ENCODE measurements around the gene TNFRSF1A.

The TNFRSF1A gene

GRCh38 chr12:6374028-6374785 is 32.3 kb upstream of the TNFRSF1A start:
- peak; percentile 67 for DNase-seq

GRCh38 chr12:6373022-6373787 is 31.3 kb upstream of the TNFRSF1A start:
- peak; percentile 99 for DNase-seq

GRCh38 chr12:6372403-6373003 is 30.6 kb upstream of the TNFRSF1A start:
- DNase-seq: peak; percentile 92

GRCh38 chr12:6370994-6371754 is 29.3 kb upstream of the TNFRSF1A start:
- peak; percentile 100 for DNase-seq

- no peak for DNase-seq
These were observed 28.7 kb upstream of the TNFRSF1A start for GRCh38 chr12:6370576-6370935.

- DNase-seq: no peak
These were observed 28.2 kb upstream of the TNFRSF1A start for GRCh38 chr12:6369916-6370575.

- no peak for DNase-seq
These were observed 27.1 kb upstream of the TNFRSF1A start for GRCh38 chr12:6368906-6369525.

GRCh38 chr12:6367969-6368892 is 26.4 kb upstream of the TNFRSF1A start:
- DNase-seq: no peak

GRCh38 chr12:6367065-6367968 is 25.4 kb upstream of the TNFRSF1A start:
- no peak for DNase-seq

GRCh38 chr12:6364044-6364374 is 22.1 kb upstream of the TNFRSF1A start:
- DNase-seq: no peak

- no peak for DNase-seq
These were observed 21.6 kb upstream of the TNFRSF1A start for GRCh38 chr12:6363330-6364043.

GRCh38 chr12:6363010-6363329 is 21.1 kb upstream of the TNFRSF1A start:
- no peak for DNase-seq

- DNase-seq: no peak
These were observed 20.5 kb upstream of the TNFRSF1A start for GRCh38 chr12:6362403-6362802.

GRCh38 chr12:6361834-6362233 is 20.0 kb upstream of the TNFRSF1A start:
- DNase-seq: no peak

- no peak for DNase-seq
These were observed 19.0 kb upstream of the TNFRSF1A start for GRCh38 chr12:6360578-6361490.

- no peak for DNase-seq
These were observed 18.2 kb upstream of the TNFRSF1A start for GRCh38 chr12:6360080-6360571.

- DNase-seq: no peak
These were observed 17.0 kb upstream of the TNFRSF1A start for GRCh38 chr12:6358881-6359280.

- DNase-seq: no peak
These were observed 14.5 kb upstream of the TNFRSF1A start for GRCh38 chr12:6356374-6356820.
